SK-N-DZ (cell line): ENCODE data around the gene COPG2.

Experiments
- DNase-seq: peaks from one replicate; pipeline ENCODE4 v3.0.0-alpha.2; 2015; ENCODE audit warnings: low spot score
- small RNA-seq, 2 experiments: library from RNA; depleted of rRNA; stranded (forward); fragments of <200 nt; gene quantifications; one replicate each; pipeline ENCODE3, GENCODE V24; 2014

The COPG2 gene

GRCh38 chr7:130476297-130477150, 192.0 kb downstream of the COPG2 start:
- DNase-seq = no peak

GRCh38 chr7:130475776-130476175, 192.8 kb downstream of the COPG2 start:
- no peak for DNase-seq

- DNase-seq = no peak
Observed at GRCh38 chr7:130473876-130474275, 194.7 kb downstream of the COPG2 start.

GRCh38 chr7:130473289-130473688, 195.3 kb downstream of the COPG2 start:
- no peak for DNase-seq

- no peak for DNase-seq
Observed at GRCh38 chr7:130471974-130472373, 196.6 kb downstream of the COPG2 start.

GRCh38 chr7:130468612-130469011, 199.9 kb downstream of the COPG2 start:
- DNase-seq = no peak

GRCh38 chr7:130463553-130464434, 204.8 kb downstream of the COPG2 start:
- no peak for DNase-seq

- no peak for DNase-seq
Observed at GRCh38 chr7:130461272-130461671, 207.3 kb downstream of the COPG2 start.

- no peak for DNase-seq
Observed at GRCh38 chr7:130458257-130458656, 210.3 kb downstream of the COPG2 start.

Small RNA genes within 50 kb of the gene (small RNA-seq; reads per million reads assigned to genes)
- 0 reads per million in 2 experiments for gene MIR335
- 0 reads per million in 2 experiments for gene RF02148
- 0 reads per million in 2 experiments for gene RF02149
- gene RF02150 = 0 reads per million in 2 experiments
- 2.0 to 5.0 reads per million in 2 experiments for gene RNA5SP246
